H9 (cell line): ENCODE data around the gene CALY. TPM values are rescaled to one million over a fixed set of nuclear protein-coding genes. Genes with fewer than 3 reads are reported as not detected.

Experiments used
- DNase-seq: peaks from one replicate; pipeline ENCODE4 v3.0.0-alpha.2; 2017
- H2AFZ ChIP-seq: one replicate; pipeline ENCODE4 v1.6.1; 2013; ENCODE audit warnings: mild to moderate bottlenecking, low read length, control low read depth, moderate library complexity
- H2AK5ac ChIP-seq: 2 replicates; pipeline ENCODE4 v1.6.1; 2013; ENCODE audit warnings: low read length, control low read depth, mixed read lengths; ENCODE audit not compliant: insufficient read length
- H2BK120ac ChIP-seq: one replicate; pipeline ENCODE4 v1.6.1; 2013; ENCODE audit warnings: low read depth, mild to moderate bottlenecking, low read length, control low read depth, inconsistent platforms; ENCODE audit not compliant: poor library complexity, severe bottlenecking
- H2BK12ac ChIP-seq: 2 replicates; pipeline ENCODE4 v1.6.1; 2013; ENCODE audit warnings: low read length, control low read depth, mixed read lengths, low read depth; ENCODE audit not compliant: insufficient read length
- H2BK15ac ChIP-seq: 2 replicates; pipeline ENCODE4 v1.6.1; 2013; ENCODE audit warnings: low read depth, low read length, control low read depth
- H2BK20ac ChIP-seq: one replicate; pipeline ENCODE4 v1.6.1; 2013; ENCODE audit warnings: low read depth, mild to moderate bottlenecking, low read length, control low read depth, inconsistent platforms; ENCODE audit not compliant: poor library complexity, severe bottlenecking
- H2BK5ac ChIP-seq: 2 replicates; pipeline ENCODE4 v1.6.1; 2013; ENCODE audit warnings: low read length, control low read depth, mixed read lengths; ENCODE audit not compliant: insufficient read length
- H3K14ac ChIP-seq: 2 replicates; pipeline ENCODE4 v1.6.1; 2013; ENCODE audit warnings: low read length, control low read depth; ENCODE audit not compliant: insufficient read depth
- H3K18ac ChIP-seq: 2 replicates; pipeline ENCODE4 v1.6.1; 2013; ENCODE audit warnings: low read depth, mild to moderate bottlenecking, mixed read lengths, low read length, control low read depth; ENCODE audit not compliant: insufficient read length
- H3K23ac ChIP-seq: 2 replicates; pipeline ENCODE4 v1.6.1; 2013; ENCODE audit warnings: low read length, control low read depth, mixed read lengths, low read depth; ENCODE audit not compliant: insufficient read length
- H3K23me2 ChIP-seq: 2 replicates; pipeline ENCODE4 v1.6.1; 2013; ENCODE audit warnings: low read depth, mild to moderate bottlenecking, mixed read lengths, low read length, control low read depth; ENCODE audit not compliant: insufficient read length, poor library complexity, severe bottlenecking
- H3K27ac ChIP-seq: 2 replicates; pipeline ENCODE4 v1.5.1; 2013; ENCODE audit warnings: low read length, control low read depth, mixed read lengths, low read depth; ENCODE audit not compliant: insufficient read length
- H3K27me3 ChIP-seq: 2 replicates; pipeline ENCODE4 v1.6.1; 2013; ENCODE audit warnings: low read length, control low read depth, inconsistent platforms; ENCODE audit not compliant: insufficient read depth
- H3K4ac ChIP-seq: 2 replicates; pipeline ENCODE4 v1.6.1; 2013; ENCODE audit warnings: low read depth, mild to moderate bottlenecking, control low read depth, inconsistent platforms, low read length, moderate library complexity
- H3K4me1 ChIP-seq: 2 replicates; pipeline ENCODE4 v1.6.1; 2013; ENCODE audit warnings: low read length, control low read depth, inconsistent platforms; ENCODE audit not compliant: insufficient read depth
- H3K4me2 ChIP-seq: 2 replicates; pipeline ENCODE4 v1.6.1; 2013; ENCODE audit warnings: low read length, control low read depth, mixed read lengths; ENCODE audit not compliant: insufficient read length, insufficient read depth
- H3K56ac ChIP-seq: 2 replicates; pipeline ENCODE4 v1.6.1; 2013; ENCODE audit warnings: low read depth, mild to moderate bottlenecking, mixed read lengths, low read length, control low read depth; ENCODE audit not compliant: insufficient read length
- H3K79me1 ChIP-seq: 2 replicates; pipeline ENCODE4 v1.6.1; 2013; ENCODE audit warnings: low read depth, mild to moderate bottlenecking, moderate library complexity, low read length, control low read depth, inconsistent platforms; ENCODE audit not compliant: insufficient read depth, poor library complexity, severe bottlenecking
- H3K79me2 ChIP-seq: 2 replicates; pipeline ENCODE4 v1.6.1; 2013; ENCODE audit warnings: low read length, control low read depth, inconsistent platforms; ENCODE audit not compliant: insufficient read depth
- H3K9ac ChIP-seq: 2 replicates; pipeline ENCODE4 v1.6.1; 2013; ENCODE audit warnings: low read length, control low read depth, mixed read lengths; ENCODE audit not compliant: insufficient read length; ENCODE audit errors: extremely low read depth
- H3K9me3 ChIP-seq: one replicate; pipeline ENCODE4 v1.6.1; 2013; ENCODE audit warnings: low read depth, low read length, inconsistent platforms; ENCODE audit not compliant: control insufficient read depth
- H3T11ph ChIP-seq: one replicate; pipeline ENCODE4 v1.6.1; 2013; ENCODE audit warnings: mild to moderate bottlenecking, low read length, control low read depth, inconsistent platforms
- H4K20me1 ChIP-seq: one replicate; pipeline ENCODE4 v1.6.1; 2013; ENCODE audit not compliant: control insufficient read depth, insufficient read length, insufficient read depth
- H4K5ac ChIP-seq: 2 replicates; pipeline ENCODE4 v1.6.1; 2013; ENCODE audit warnings: low read depth, mild to moderate bottlenecking, mixed read lengths, low read length, control low read depth; ENCODE audit not compliant: insufficient read length
- H4K8ac ChIP-seq: replicated peaks from 2 replicates; pipeline ENCODE4 v1.6.1; 2013; ENCODE audit warnings: low read length, control low read depth, mixed read lengths, low read depth; ENCODE audit not compliant: insufficient read length
- H4K91ac ChIP-seq: 2 replicates; pipeline ENCODE4 v1.6.1; 2013; ENCODE audit warnings: low read depth, mild to moderate bottlenecking, moderate library complexity, mixed read lengths, low read length, control low read depth; ENCODE audit not compliant: insufficient read length
- H3K27ac Mint-ChIP-seq, 3 experiments: 2 replicates in 2 of 3; 3 replicates in 1 of 3; pipeline ENCODE4 v1.8.0; 2020 to 2021; ENCODE audit warnings: mixed read lengths in 3 of 3, mild to moderate bottlenecking in 1 of 3, moderate library complexity in 1 of 3
- H3K27me3 Mint-ChIP-seq: 2 replicates; pipeline ENCODE4 v1.8.0; 2021; ENCODE audit warnings: low read depth, mild to moderate bottlenecking, moderate library complexity, mixed read lengths
- H3K36me3 Mint-ChIP-seq, 3 experiments: 2 replicates in 2 of 3; 3 replicates in 1 of 3; pipeline ENCODE4 v1.8.0; 2020 to 2021; ENCODE audit warnings: low read depth in 3 of 3, mixed read lengths in 3 of 3; ENCODE audit not compliant: insufficient read depth in 1 of 3
- H3K4me1 Mint-ChIP-seq, 2 experiments: 2 replicates each; pipeline ENCODE4 v1.8.0; 2020; ENCODE audit warnings: mixed read lengths in 2 of 2
- H3K4me3 Mint-ChIP-seq, 2 experiments: 2 replicates in 1 of 2; 3 replicates in 1 of 2; pipeline ENCODE4 v1.8.0; 2020 to 2021; ENCODE audit warnings: mild to moderate bottlenecking in 2 of 2, mixed read lengths in 2 of 2, moderate library complexity in 1 of 2
- H3K9me3 Mint-ChIP-seq, 2 experiments: 2 replicates in 1 of 2; 3 replicates in 1 of 2; pipeline ENCODE4 v1.8.0; 2020; ENCODE audit warnings: mild to moderate bottlenecking in 2 of 2, mixed read lengths in 2 of 2, moderate library complexity in 1 of 2
- CTCF ChIP-seq: fragments of 200-600 bp; sonication (generic); conservative IDR thresholded peaks from 3 replicates; pipeline ENCODE4 v1.8.0; 2021; ENCODE audit warnings: antibody characterized with exemption, mild to moderate bottlenecking
- WGBS: extraction: QIAGEN DNeasy Blood & Tissue Kit; methylation state at CpG from one replicate; pipeline ENCODE4 v1.1.7; 2013; ENCODE audit warnings: missing lambda C conversion rate, low lambda C conversion rate, mixed read lengths; ENCODE audit not compliant: insufficient read length; ENCODE audit errors: extremely low coverage; 5-methylcytosine and 5-hydroxymethylcytosine counted together
- total RNA-seq: library from RNA; stranded (reverse); gene quantifications from 2 replicates; pipeline ENCODE4 v1.2.1, GENCODE V29; 2021

Gene CALY
- total RNA-seq, 1 experiment from 2014 or later: 2.9 TPM

DNA sequence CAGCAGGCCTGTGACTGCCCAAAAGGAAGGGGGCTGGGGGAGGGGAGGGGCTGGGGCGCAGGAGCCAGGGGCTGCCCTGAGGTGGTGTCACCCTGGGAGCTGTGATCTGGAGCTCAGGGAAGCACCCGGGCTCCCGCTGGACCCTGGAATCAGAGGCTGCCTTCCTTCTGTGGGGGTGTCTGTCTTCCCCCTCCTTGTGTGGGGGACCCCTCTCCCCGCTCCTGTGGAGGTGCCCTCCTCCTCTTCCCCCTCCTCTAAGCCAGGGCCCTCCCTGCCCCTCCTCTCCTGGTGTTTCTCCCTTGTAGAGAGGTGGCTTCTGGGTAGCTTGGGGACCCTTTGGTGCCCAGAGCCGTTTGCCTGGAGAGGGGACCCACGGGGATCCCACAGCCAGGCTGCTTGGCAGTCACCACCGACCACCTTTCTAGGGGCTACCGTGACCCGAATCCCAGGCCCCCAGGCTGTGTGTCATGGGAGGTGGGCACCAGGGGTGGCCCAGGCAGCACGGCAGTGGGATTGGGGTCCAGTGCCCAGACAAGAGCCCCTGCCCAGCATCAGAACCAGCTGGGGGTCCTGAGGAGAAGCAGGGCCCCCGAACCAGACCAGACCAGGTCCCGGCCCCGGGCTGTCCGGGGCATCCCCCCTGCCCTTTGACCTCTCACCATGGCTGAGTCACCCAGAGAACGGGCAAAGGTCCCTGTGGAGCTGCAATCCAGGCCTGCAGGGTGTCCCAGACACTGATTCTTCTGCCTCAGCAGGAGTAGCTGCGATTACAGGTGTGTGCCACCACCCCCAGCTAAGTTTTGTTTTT is 11.2 kb upstream of the CALY start:
- Histone ChIP-seq H2BK5ac (no peak overlapping the region), H3K9ac (no peak overlapping the region), H2AK5ac (no peak overlapping the region), H3K79me1 (no peaks in the 10 kb centered on the region), H3K9me3 (no peaks in the 10 kb centered on the region), H2BK15ac (no peak overlapping the region), H3T11ph (no peak overlapping the region), H4K8ac (no peak overlapping the region), H3K18ac (no peak overlapping the region), H2AFZ (no peak overlapping the region), H4K91ac (no peak overlapping the region), H2BK20ac (no peak overlapping the region), H3K23ac (no peak overlapping the region), H4K5ac (no peak overlapping the region), H3K27ac (no peak overlapping the region), H3K4me2 (no peak overlapping the region), H2BK120ac (no peak overlapping the region), H3K4ac (no peak overlapping the region), H3K4me1 (peaks cover 2% of the 10 kb centered on the region; the same call in 1 of the 2 replicates), H3K27me3 (no peaks in the 10 kb centered on the region; the same call in 1 of the 2 replicates), H3K14ac (no peak overlapping the region), H3K56ac (no peak overlapping the region), H2BK12ac (no peak overlapping the region), H3K23me2 (no peaks in the 10 kb centered on the region), H4K20me1 (no peaks in the 10 kb centered on the region), H3K79me2 (no peaks in the 10 kb centered on the region)
- no CpG with 5 or more reads among the region's 16 CpGs for WGBS
- Mint-ChIP-seq H3K4me1 (peaks cover 11 to 35% of the 10 kb centered on the region in 2 experiments), H3K9me3 (no peaks in the 10 kb centered on the region; a peak in 1 of 5 replicates), H3K4me3 (no peak overlapping the region), H3K27me3 (peaks cover 25% of the 10 kb centered on the region), H3K27ac (no peak overlapping the region), H3K36me3 (no peaks in the 10 kb centered on the region; a peak in 1 of 7 replicates)
- DNase-seq: no peak
- no peak for TF ChIP-seq CTCF
